GM12874 (cell line): ENCODE results near the gene IPP.

Experiments used
- TF ChIP-seq, protein P1 (sequence below): IDR thresholded peaks from 2 replicates; pipeline ENCODE4 v1.5.1; 2011; ENCODE audit warnings: low read depth, mild to moderate bottlenecking, control low read depth, low read length, moderate library complexity; ENCODE audit not compliant: insufficient read depth

Gene IPP

DNA sequence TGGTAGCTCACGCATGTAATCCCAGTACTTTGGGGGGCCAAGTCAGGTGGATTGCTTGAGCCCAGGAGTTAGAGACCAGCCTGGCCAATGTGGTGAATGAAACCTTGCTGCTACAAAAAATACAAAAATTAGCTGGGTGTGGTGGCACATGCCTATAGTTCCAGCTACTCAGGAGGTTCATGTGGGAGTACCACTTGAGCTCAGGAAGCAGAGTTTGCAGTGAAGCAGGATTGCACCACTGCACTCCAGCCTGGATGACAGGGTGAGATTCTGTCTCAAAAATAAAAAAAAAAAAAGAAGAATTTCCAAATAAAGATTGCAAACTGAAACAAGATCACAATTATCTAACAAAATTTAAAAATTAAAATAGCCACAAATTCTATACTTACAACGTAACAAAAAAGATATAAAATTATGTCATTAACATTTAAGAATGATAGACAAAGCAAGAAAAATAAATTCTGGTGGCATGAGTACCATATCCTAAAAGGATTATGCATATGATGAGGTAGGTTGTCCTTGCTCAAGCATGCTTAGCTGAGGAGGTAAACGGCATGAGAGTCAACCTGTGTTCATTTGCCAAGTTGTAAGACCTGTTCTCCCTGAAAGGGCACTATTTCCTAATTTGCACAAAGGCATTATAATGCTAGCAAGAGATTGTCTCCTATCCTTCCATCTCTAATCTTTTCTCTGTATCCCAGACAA, 20.2 kb downstream of the IPP start:
- TF ChIP-seq, protein P1, sequence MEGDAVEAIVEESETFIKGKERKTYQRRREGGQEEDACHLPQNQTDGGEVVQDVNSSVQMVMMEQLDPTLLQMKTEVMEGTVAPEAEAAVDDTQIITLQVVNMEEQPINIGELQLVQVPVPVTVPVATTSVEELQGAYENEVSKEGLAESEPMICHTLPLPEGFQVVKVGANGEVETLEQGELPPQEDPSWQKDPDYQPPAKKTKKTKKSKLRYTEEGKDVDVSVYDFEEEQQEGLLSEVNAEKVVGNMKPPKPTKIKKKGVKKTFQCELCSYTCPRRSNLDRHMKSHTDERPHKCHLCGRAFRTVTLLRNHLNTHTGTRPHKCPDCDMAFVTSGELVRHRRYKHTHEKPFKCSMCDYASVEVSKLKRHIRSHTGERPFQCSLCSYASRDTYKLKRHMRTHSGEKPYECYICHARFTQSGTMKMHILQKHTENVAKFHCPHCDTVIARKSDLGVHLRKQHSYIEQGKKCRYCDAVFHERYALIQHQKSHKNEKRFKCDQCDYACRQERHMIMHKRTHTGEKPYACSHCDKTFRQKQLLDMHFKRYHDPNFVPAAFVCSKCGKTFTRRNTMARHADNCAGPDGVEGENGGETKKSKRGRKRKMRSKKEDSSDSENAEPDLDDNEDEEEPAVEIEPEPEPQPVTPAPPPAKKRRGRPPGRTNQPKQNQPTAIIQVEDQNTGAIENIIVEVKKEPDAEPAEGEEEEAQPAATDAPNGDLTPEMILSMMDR, result no peak

DNA sequence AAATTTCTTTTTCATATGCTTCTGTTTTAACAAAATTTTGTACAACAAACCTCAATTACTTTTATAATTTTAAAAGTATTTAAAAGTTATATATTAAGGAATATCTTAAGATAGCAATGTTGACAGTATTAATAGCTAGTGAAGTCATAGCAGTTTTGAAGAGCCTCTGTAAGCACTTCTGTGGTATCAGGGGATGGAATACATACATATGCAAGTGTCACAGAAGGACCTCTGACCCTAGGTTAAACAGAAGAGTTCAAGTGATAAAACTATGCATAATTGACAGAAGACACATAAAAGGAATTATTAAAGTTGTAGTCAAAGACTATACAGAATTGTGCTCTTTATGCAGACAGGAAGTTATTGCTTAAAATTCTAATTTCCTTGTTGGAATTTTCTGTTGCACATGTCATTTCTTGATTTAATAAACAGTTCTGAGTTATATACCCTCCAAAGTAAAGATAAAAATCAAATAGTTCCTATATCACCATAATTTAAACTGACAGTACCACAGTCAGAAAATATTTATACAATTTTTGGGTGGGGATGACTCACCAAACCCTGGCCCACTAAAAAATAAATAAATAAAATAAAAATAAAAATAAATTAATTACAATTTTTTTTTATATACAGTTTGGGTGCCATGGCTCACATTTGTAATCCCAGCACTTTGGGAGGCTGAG, 27.1 kb downstream of the IPP start:
- TF ChIP-seq, protein P1, result no peak

DNA sequence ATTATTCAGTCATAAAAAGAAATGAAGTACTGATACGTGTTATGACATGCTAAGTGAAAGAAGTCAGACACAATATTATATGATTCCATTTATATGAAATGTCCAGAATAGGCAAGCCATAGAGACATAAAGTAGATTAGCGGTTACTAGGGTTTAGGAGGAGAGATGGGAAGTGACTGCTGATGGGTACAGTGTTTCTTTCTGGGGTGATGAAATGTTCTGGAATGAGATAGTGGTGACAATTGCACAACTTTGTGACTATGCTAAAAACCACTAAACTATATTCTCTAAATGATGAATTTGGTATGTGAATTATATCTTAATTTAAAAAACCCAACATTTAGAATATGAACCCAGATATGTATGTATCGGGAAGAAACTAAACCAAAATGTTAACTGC, 27.6 kb downstream of the IPP start:
- TF ChIP-seq, protein P1, result no peak

DNA sequence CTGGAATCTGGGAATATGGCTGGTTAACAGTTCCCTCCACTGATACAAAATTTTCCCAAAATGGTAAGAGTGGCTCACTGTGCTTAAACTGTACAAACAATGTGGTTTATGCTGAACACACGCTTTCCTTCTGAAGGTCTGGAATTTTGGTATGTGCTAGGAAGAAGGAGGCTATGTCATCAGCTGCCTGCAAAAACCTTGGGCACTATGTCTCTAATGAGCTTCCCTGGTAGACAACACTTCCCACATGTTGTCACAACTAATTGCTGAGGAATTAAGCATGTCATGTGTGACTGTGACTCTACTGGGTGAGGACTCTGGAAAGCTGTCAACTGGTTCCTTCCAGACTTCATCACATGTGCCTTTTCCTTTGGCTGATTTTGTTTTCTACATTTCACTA, 29.2 kb downstream of the IPP start:
- TF ChIP-seq, protein P1, result no peak

DNA sequence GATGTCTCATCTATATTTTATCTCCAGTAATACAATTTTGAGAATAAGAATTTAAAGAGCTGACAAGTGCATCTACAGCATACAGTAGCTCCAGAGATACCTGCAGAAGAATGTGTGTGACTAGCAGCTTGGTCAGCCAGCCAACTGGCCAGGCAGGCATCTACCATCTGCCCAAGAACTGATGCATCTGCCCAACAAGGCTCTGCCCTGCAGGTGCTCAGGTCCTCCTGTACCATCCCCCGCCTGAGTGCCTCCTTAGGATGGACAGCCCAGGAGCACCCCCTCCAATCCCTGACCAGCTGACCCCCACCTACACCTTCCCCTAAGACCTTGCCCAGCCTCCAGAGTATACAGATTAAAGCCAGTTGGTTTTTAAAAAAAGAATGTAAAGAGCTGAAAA, 32.2 kb downstream of the IPP start:
- TF ChIP-seq, protein P1, result no peak

DNA sequence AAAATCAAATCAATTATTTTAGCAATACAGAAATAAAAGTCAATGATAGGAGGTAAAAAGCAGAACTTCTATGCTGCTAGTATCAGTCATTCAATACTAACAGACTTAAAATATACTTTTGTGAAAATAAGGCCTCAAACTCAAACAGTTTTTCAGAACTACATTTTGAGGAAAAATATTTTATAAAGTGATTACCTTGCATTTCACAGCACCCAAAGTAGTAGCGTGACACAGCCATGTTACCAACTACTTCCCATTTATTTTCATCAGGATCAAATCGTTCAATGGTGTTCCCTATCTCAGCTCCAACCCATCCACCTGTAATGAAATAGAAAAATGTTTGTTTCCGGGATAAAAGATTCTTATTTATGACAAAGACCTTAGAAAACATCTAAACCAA, 33.8 kb downstream of the IPP start:
- TF ChIP-seq, protein P1, result no peak

DNA sequence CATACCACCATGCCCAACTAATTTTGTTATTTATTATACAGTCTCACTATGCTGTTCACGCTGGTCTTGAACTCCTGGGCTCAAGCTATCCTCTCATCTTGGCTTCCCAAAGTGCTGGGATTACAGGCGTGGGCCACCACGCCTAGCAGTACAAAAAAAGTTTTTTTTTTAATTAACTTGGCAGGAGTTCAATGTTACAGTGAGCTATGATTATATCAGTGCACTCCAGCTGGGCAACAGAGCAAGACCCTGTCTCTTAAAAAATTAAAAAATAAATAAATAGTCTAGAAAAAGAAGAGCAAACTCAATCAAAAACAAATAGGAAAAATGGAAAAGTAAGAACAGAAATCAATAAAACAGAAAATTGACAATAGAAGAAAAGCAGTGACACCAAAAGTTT, 36.7 kb downstream of the IPP start:
- TF ChIP-seq, protein P1, result no peak
